ENCODE results near the gene PLCH2. TPM values are rescaled to one million over a fixed set of nuclear protein-coding genes. Genes with fewer than 3 reads are reported as not detected.
A peak's percentile ranks its signal among the peaks of the same experiment; 100 is the strongest.

The PLCH2 gene
- total RNA-seq, 1 donor from 2014 or later = 3.8 TPM

DNA sequence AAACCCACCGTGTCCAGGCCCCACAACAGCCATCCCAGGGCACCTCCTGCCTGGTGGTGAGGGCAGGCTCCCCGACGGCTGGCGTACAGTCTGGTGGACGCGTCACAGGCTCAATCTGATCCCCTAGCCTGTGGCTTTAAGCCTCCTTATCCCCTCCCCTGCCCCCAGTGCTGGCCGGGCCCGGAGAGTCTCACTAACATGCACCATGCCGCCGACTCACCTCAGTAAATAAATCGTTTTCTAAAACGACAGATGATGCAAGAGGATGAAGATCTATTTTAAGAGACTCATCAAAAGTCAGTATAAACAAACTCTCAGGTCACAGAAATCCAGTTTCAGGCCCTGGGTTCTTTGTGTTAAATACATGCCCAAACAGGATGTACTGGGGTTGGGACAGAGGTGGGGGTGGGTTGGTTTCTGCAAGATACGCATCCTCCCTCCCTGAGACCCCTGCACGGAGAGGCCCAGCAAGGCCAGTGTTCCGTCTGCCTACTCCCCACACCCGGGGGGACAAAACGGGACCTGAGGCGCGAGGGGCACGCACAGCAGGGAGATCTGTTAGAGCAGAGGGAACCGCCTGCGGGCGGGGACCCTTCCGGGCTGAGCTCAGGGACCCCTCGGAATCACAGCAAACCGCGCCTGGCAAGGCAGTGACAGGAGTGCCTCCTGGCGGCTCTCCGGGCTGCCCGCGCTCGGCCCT lies 47.3 kb downstream of the PLCH2 start:
- peaks cover 37% of the 10 kb centered on the region for H3K36me3 ChIP-seq
- ATAC-seq = no peak
- no peak overlapping the region for H3K27ac ChIP-seq
- H3K27me3 ChIP-seq (ENCODE audit: low read depth) = peaks cover 11% of the 10 kb centered on the region
- DNase-seq = no peak
- H3K4me3 ChIP-seq = peak overlapping the region; percentile 95
- no peak for TF ChIP-seq CTCF (IDR thresholded peaks at IDR 0.05)
- peaks cover 44% of the 10 kb centered on the region for H3K4me1 ChIP-seq
- H3K9me3 ChIP-seq = no peaks in the 10 kb centered on the region
- intact Hi-C loops (cut with DNase I) = no loop called here

GRCh38 chr1:2523891-2524609 lies 48.0 kb downstream of the PLCH2 start:
- no peak overlapping the region for H3K27ac ChIP-seq
- H3K4me1 ChIP-seq = peaks cover 51% of the 10 kb centered on the region
- H3K9me3 ChIP-seq = no peaks in the 10 kb centered on the region
- H3K4me3 ChIP-seq = peak overlapping the region; percentile 95
- peaks cover 30% of the 10 kb centered on the region for H3K36me3 ChIP-seq
- DNase-seq = no peak
- intact Hi-C loops (cut with DNase I) = no loop called here
- H3K27me3 ChIP-seq (ENCODE audit: low read depth) = peaks cover 16% of the 10 kb centered on the region
- TF ChIP-seq CTCF (IDR thresholded peaks at IDR 0.05) = no peak
- ATAC-seq = no peak

GRCh38 chr1:2525572-2525919 lies 49.5 kb downstream of the PLCH2 start:
- Histone ChIP-seq H3K27me3 (ENCODE audit: low read depth) (peaks cover 27% of the 10 kb centered on the region), H3K36me3 (peaks cover 15% of the 10 kb centered on the region), H3K4me1 (peaks cover 62% of the 10 kb centered on the region), H3K4me3 (peak overlapping the region; percentile 95), H3K9me3 (no peaks in the 10 kb centered on the region), H3K27ac (peak overlapping the region; percentile 75)
- TF ChIP-seq CTCF (IDR thresholded peaks at IDR 0.05) = no peak
- intact Hi-C loops (cut with DNase I) = no loop called here
- DNase-seq = no peak
- no peak for ATAC-seq

DNA sequence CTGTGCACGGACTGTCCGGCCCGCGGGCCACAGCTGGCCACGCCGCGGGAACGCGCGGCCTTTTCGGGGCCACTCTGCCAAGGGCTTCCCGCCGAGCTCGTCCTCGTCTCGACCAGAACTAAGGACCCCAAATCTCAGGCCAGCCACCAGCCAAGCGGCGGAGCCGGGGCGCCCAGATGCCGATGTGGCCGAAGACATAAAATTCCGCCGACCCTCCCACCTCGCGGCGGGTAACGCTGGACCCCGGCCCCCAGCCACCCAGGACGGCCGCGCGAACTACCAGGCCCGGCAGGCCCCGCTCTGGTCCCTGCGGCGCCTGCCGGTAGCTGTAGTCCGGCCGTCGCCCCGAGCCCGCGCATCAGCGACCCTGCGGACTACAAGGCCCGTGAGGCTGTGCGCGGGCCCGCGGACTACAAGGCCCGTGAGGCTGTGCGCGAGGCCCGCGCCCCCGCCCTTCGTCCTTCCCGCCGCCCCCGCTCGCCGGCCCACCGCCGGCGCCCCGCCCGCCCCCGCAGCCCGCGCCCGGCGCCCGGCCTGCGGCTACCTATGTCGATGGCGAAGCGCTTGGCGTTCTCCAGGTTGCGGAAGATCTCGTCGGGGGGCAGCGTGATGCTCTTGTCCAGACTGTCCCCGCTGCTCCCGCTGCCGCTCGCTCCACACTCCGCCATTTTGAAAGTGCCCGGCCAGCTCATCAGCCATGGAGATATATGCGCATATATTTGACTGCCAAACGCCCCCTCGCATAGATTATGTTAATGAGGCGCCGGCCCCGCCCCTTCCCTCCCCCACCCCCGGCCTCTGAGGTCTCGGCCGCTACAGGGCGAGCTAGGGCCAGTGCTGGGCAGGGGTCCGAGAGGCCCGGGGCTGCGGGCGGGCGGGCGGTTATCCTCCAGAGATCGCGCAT lies 50.1 kb downstream of the PLCH2 start, which contains the start of gene PANK4:
TSS of gene PANK4 (minus strand) at position 677 of the 904 bp plus-strand sequence. CDS start at position 668, 9 bp downstream.
- Histone ChIP-seq H3K27ac (peak within 1 kb of the TSS; percentile 75), H3K4me1 (peaks cover 69% of the 10 kb centered on the region), H3K9me3 (no peaks in the 10 kb centered on the region), H3K27me3 (ENCODE audit: low read depth) (peaks cover 33% of the 10 kb centered on the region), H3K36me3 (peaks cover 8% of the 10 kb centered on the region), H3K4me3 (peak within 1 kb of the TSS; percentile 95)
- DNase-seq (peak; percentile 97), ATAC-seq (peak; percentile 95)
- no peak for TF ChIP-seq CTCF (IDR thresholded peaks at IDR 0.05)
- intact Hi-C loops (cut with DNase I) = no loop called here

GRCh38 chr1:2526824-2527555 lies 50.9 kb downstream of the PLCH2 start:
- peaks cover 41% of the 10 kb centered on the region for H3K27me3 ChIP-seq (ENCODE audit: low read depth)
- peak overlapping the region; percentile 74 for H3K27ac ChIP-seq
- TF ChIP-seq CTCF (IDR thresholded peaks at IDR 0.05) = no peak
- DNase-seq = no peak
- peak overlapping the region; percentile 95 for H3K4me3 ChIP-seq
- peaks cover under 1% of the 10 kb centered on the region for H3K36me3 ChIP-seq
- ATAC-seq = peak in 1 of 2 donors; percentile 2
- intact Hi-C loops (cut with DNase I) = no loop called here
- no peaks in the 10 kb centered on the region for H3K9me3 ChIP-seq
- peaks cover 73% of the 10 kb centered on the region for H3K4me1 ChIP-seq
